OCI-LY3 (cell line): Measurements from ENCODE around the gene CTNS.

ENCODE experiments used
- H2AFZ ChIP-seq: fragments of 200-600, 300-600 bp; shearing (Covaris generic); 2 replicates; pipeline ENCODE4 v1.6.0; 2014; ENCODE audit warnings: antibody characterized with exemption, low read depth, low read length
- H3K27ac ChIP-seq: fragments of 200-600, 300-600 bp; sonication (generic); 2 replicates; pipeline ENCODE4 v1.5.1; 2014; ENCODE audit warnings: mild to moderate bottlenecking, low read length, moderate library complexity, mixed read lengths
- H3K27me3 ChIP-seq: fragments of 200-600, 300-600 bp; sonication (generic); 2 replicates; pipeline ENCODE4 v1.6.1; 2014; ENCODE audit warnings: low read depth, low read length, mixed read lengths
- H3K36me3 ChIP-seq: fragments of 200-600, 300-600 bp; sonication (generic); replicated peaks from 2 replicates; pipeline ENCODE3; 2014; ENCODE audit warnings: low read depth, low read length, mixed read lengths
- H3K4me1 ChIP-seq: fragments of 300-600, 200-600 bp; sonication (generic); 2 replicates; pipeline ENCODE4 v1.6.1; 2014; ENCODE audit warnings: low read length, mixed read lengths
- H3K4me2 ChIP-seq: fragments of 200-600, 300-600 bp; sonication (generic); 2 replicates; pipeline ENCODE4 v1.6.1; 2014; ENCODE audit warnings: low read length, mixed read lengths
- H3K4me3 ChIP-seq: fragments of 300-600, 200-600 bp; sonication (generic); 2 replicates; pipeline ENCODE4 v1.5.1; 2014; ENCODE audit warnings: antibody characterized with exemption, mild to moderate bottlenecking, low read length, moderate library complexity
- H3K79me2 ChIP-seq: fragments of 300-600, 200-600 bp; shearing (Covaris generic); 2 replicates; pipeline ENCODE4 v1.6.1; 2014; ENCODE audit warnings: mild to moderate bottlenecking, low read length, mixed read lengths
- H3K9ac ChIP-seq: fragments of 300-600, 200-600 bp; shearing (Covaris generic); 2 replicates; pipeline ENCODE4 v1.6.0; 2014; ENCODE audit warnings: mild to moderate bottlenecking, low read length, moderate library complexity
- H3K9me3 ChIP-seq: fragments of 200-600, 300-600 bp; shearing (Covaris generic); 2 replicates; pipeline ENCODE4 v1.6.1; 2014; ENCODE audit warnings: low read length, mixed read lengths; ENCODE audit not compliant: insufficient read depth
- H4K20me1 ChIP-seq: fragments of 200-600, 300-600 bp; sonication (generic); 2 replicates; pipeline ENCODE4 v1.6.1; 2016; ENCODE audit warnings: low read length, mixed read lengths; ENCODE audit not compliant: insufficient read depth
- CTCF ChIP-seq: fragments of 200-600, 300-600 bp; sonication (generic); IDR thresholded peaks from 2 replicates; pipeline ENCODE4 v1.5.1; 2014; ENCODE audit warnings: antibody characterized with exemption, low read length, low read depth
- EZH2phosphoT487 ChIP-seq: fragments of 200-600 bp; shearing (Covaris generic); IDR thresholded peaks from 2 replicates; pipeline ENCODE4 v1.6.1; 2018; ENCODE audit warnings: antibody characterized with exemption, mixed run types, low read depth

Gene CTNS

GRCh38 chr17:3693141-3693540, 56.6 kb downstream of the CTNS start:
- Histone ChIP-seq H3K4me3 (peak overlapping the region; percentile 31; the same call in 1 of the 2 replicates), H3K9ac (no peak overlapping the region), H3K36me3 (peaks cover 21% of the 10 kb centered on the region), H2AFZ (no peak overlapping the region), H3K79me2 (peaks cover 53% of the 10 kb centered on the region), H3K9me3 (no peaks in the 10 kb centered on the region), H3K4me2 (peak overlapping the region; percentile 44), H3K27ac (no peak overlapping the region), H3K27me3 (no peaks in the 10 kb centered on the region), H3K4me1 (peaks cover 44% of the 10 kb centered on the region), H4K20me1 (peaks cover 50% of the 10 kb centered on the region)
- TF ChIP-seq CTCF, result no peak
- no peak for TF ChIP-seq EZH2phosphoT487

GRCh38 chr17:3693829-3694231, 57.3 kb downstream of the CTNS start:
- H3K4me1 ChIP-seq, result peaks cover 37% of the 10 kb centered on the region
- peaks cover 43% of the 10 kb centered on the region for H4K20me1 ChIP-seq
- H3K9me3 ChIP-seq, result no peaks in the 10 kb centered on the region
- H2AFZ ChIP-seq, result no peak overlapping the region
- TF ChIP-seq EZH2phosphoT487 (no peak), CTCF (no peak)
- H3K9ac ChIP-seq, result peak overlapping the region; percentile 93; the same call in 1 of the 2 replicates
- H3K27ac ChIP-seq, result peak overlapping the region; percentile 80
- peak overlapping the region; percentile 89 for H3K4me2 ChIP-seq
- H3K4me3 ChIP-seq, result peak overlapping the region; percentile 98
- no peaks in the 10 kb centered on the region for H3K27me3 ChIP-seq
- peaks cover 19% of the 10 kb centered on the region for H3K36me3 ChIP-seq
- peaks cover 53% of the 10 kb centered on the region for H3K79me2 ChIP-seq

- Histone ChIP-seq H3K4me1 (peaks cover 31% of the 10 kb centered on the region), H3K79me2 (peaks cover 53% of the 10 kb centered on the region), H3K27ac (peak overlapping the region; percentile 80), H3K4me2 (peak overlapping the region; percentile 89), H4K20me1 (peaks cover 32% of the 10 kb centered on the region), H3K27me3 (no peaks in the 10 kb centered on the region), H3K36me3 (peaks cover 13% of the 10 kb centered on the region), H2AFZ (no peak overlapping the region), H3K9ac (peak overlapping the region; percentile 93), H3K4me3 (peak overlapping the region; percentile 98), H3K9me3 (no peaks in the 10 kb centered on the region)
- TF ChIP-seq EZH2phosphoT487 (no peak), CTCF (no peak)
Observed at GRCh38 chr17:3695129-3695722, 58.7 kb downstream of the CTNS start.

GRCh38 chr17:3695723-3696411, 59.3 kb downstream of the CTNS start, which contains the start of gene P2RX5:
Gene P2RX5, minus strand, starts transcription at chr17:3696155. Its CDS starts 150 bp downstream, at chr17:3696005.
- Histone ChIP-seq H3K79me2 (peaks cover 50% of the 10 kb centered on the region), H4K20me1 (peaks cover 26% of the 10 kb centered on the region), H3K27ac (peak within 1 kb of the TSS; percentile 80), H3K4me2 (peak within 1 kb of the TSS; percentile 89), H3K9me3 (no peaks in the 10 kb centered on the region), H3K36me3 (peaks cover 7% of the 10 kb centered on the region), H3K4me1 (peaks cover 31% of the 10 kb centered on the region), H2AFZ (no peak within 1 kb of the TSS), H3K27me3 (no peaks in the 10 kb centered on the region), H3K4me3 (peak within 1 kb of the TSS; percentile 98), H3K9ac (peak within 1 kb of the TSS; percentile 93)
- TF ChIP-seq CTCF (no peak), EZH2phosphoT487 (no peak)
